ENCODE measurements around the gene TMX4.

GRCh38 chr20:8066662-8067061 is 47.1 kb upstream of the TMX4 start:
- TF ChIP-seq POLR2A (IDR thresholded peaks at IDR 0.05; ENCODE audit: low read depth, low read length): no peak
- no peak for TF ChIP-seq POLR2AphosphoS5 (IDR thresholded peaks at IDR 0.05; ENCODE audit: low read depth, low read length)
- no peak for TF ChIP-seq PAX5 (IDR thresholded peaks at IDR 0.05; ENCODE audit: insufficient read depth, low read length, severe bottlenecking)
- no peak for TF ChIP-seq TAF1 (IDR thresholded peaks at IDR 0.05; ENCODE audit: low read depth, low read length)
